IPS-20b (cell line): ENCODE results near the gene DFFB.
A peak's percentile ranks its signal among the peaks of the same experiment; 100 is the strongest.

ENCODE experiments used
- H3K27ac ChIP-seq: one replicate; pipeline ENCODE4 v1.5.1; 2013; ENCODE audit warnings: low read length
- H3K27me3 ChIP-seq: 2 replicates; pipeline ENCODE4 v1.6.1; 2013; ENCODE audit warnings: mild to moderate bottlenecking, low read length, inconsistent platforms; ENCODE audit not compliant: insufficient read depth
- H3K36me3 ChIP-seq: 2 replicates; pipeline ENCODE4 v1.6.1; 2013; ENCODE audit warnings: low read depth, mild to moderate bottlenecking, inconsistent platforms, low read length, moderate library complexity; ENCODE audit not compliant: insufficient read depth
- H3K4me1 ChIP-seq: 2 replicates; pipeline ENCODE4 v1.6.1; 2013; ENCODE audit warnings: mild to moderate bottlenecking, control low read depth, inconsistent platforms, low read length, moderate library complexity; ENCODE audit not compliant: insufficient read depth
- H3K4me3 ChIP-seq: 2 replicates; pipeline ENCODE4 v1.5.1; 2013; ENCODE audit warnings: mild to moderate bottlenecking, low read length, inconsistent platforms
- H3K9ac ChIP-seq: 2 replicates; pipeline ENCODE4 v1.6.1; 2013; ENCODE audit warnings: low read depth, mild to moderate bottlenecking, inconsistent platforms, low read length, moderate library complexity
- H3K9me3 ChIP-seq: 2 replicates; pipeline ENCODE4 v1.6.1; 2013; ENCODE audit warnings: mild to moderate bottlenecking, low read depth, low read length, inconsistent platforms; ENCODE audit not compliant: insufficient read depth

The DFFB gene

GRCh38 chr1:3858231-3858981 is 1.1 kb downstream of the DFFB start:
- Histone ChIP-seq H3K9me3 (no peaks in the 10 kb centered on the region), H3K27ac (no peak overlapping the region), H3K36me3 (no peaks in the 10 kb centered on the region), H3K27me3 (peaks cover 25% of the 10 kb centered on the region), H3K4me1 (peaks cover 7% of the 10 kb centered on the region; the same call in 1 of the 2 replicates), H3K9ac (no peak overlapping the region), H3K4me3 (peak overlapping the region; percentile 93)

GRCh38 chr1:3863231-3863935 is 6.1 kb downstream of the DFFB start:
- Histone ChIP-seq H3K36me3 (no peaks in the 10 kb centered on the region), H3K9ac (no peak overlapping the region), H3K27me3 (peaks cover 11% of the 10 kb centered on the region), H3K4me3 (no peak overlapping the region), H3K9me3 (no peaks in the 10 kb centered on the region), H3K4me1 (peaks cover 7% of the 10 kb centered on the region; the same call in 1 of the 2 replicates), H3K27ac (no peak overlapping the region)

GRCh38 chr1:3864884-3865283 is 7.6 kb downstream of the DFFB start:
- Histone ChIP-seq H3K9ac (no peak overlapping the region), H3K4me1 (no peaks in the 10 kb centered on the region), H3K27me3 (no peaks in the 10 kb centered on the region), H3K9me3 (no peaks in the 10 kb centered on the region), H3K4me3 (no peak overlapping the region), H3K36me3 (no peaks in the 10 kb centered on the region), H3K27ac (no peak overlapping the region)

GRCh38 chr1:3865606-3866160 is 8.4 kb downstream of the DFFB start:
- Histone ChIP-seq H3K27ac (no peak overlapping the region), H3K9ac (no peak overlapping the region), H3K36me3 (no peaks in the 10 kb centered on the region), H3K4me3 (no peak overlapping the region), H3K9me3 (no peaks in the 10 kb centered on the region), H3K27me3 (no peaks in the 10 kb centered on the region), H3K4me1 (no peaks in the 10 kb centered on the region)

- Histone ChIP-seq H3K27me3 (no peaks in the 10 kb centered on the region), H3K9me3 (no peaks in the 10 kb centered on the region), H3K36me3 (no peaks in the 10 kb centered on the region), H3K4me3 (no peak overlapping the region), H3K27ac (no peak overlapping the region), H3K9ac (no peak overlapping the region), H3K4me1 (no peaks in the 10 kb centered on the region)
Measured at GRCh38 chr1:3868464-3869006, 11.3 kb downstream of the DFFB start.

- no peaks in the 10 kb centered on the region for H3K36me3 ChIP-seq
- H3K4me3 ChIP-seq: no peak overlapping the region
- no peak overlapping the region for H3K27ac ChIP-seq
- H3K9ac ChIP-seq: no peak overlapping the region
- H3K27me3 ChIP-seq: no peaks in the 10 kb centered on the region
- H3K9me3 ChIP-seq: no peaks in the 10 kb centered on the region
- H3K4me1 ChIP-seq: no peaks in the 10 kb centered on the region
Measured at GRCh38 chr1:3869751-3870301, 12.6 kb downstream of the DFFB start.

GRCh38 chr1:3871451-3871805 is 14.2 kb downstream of the DFFB start:
- H3K9ac ChIP-seq: no peak overlapping the region
- no peaks in the 10 kb centered on the region for H3K27me3 ChIP-seq
- H3K4me1 ChIP-seq: no peaks in the 10 kb centered on the region
- H3K27ac ChIP-seq: no peak overlapping the region
- H3K4me3 ChIP-seq: no peak overlapping the region
- H3K36me3 ChIP-seq: no peaks in the 10 kb centered on the region
- no peaks in the 10 kb centered on the region for H3K9me3 ChIP-seq

GRCh38 chr1:3872546-3872945 is 15.3 kb downstream of the DFFB start:
- no peak overlapping the region for H3K9ac ChIP-seq

GRCh38 chr1:3874736-3875135 is 17.5 kb downstream of the DFFB start:
- H3K27ac ChIP-seq: no peak overlapping the region
- H3K9me3 ChIP-seq: peaks cover 8% of the 10 kb centered on the region
- H3K27me3 ChIP-seq: no peaks in the 10 kb centered on the region
- no peak overlapping the region for H3K9ac ChIP-seq
- no peaks in the 10 kb centered on the region for H3K4me1 ChIP-seq
- H3K4me3 ChIP-seq: no peak overlapping the region
- H3K36me3 ChIP-seq: no peaks in the 10 kb centered on the region

More at GRCh38 chr1:3872546-3872945, 15.3 kb downstream of the DFFB start:
- no peaks in the 10 kb centered on the region for H3K36me3 ChIP-seq
- H3K27ac ChIP-seq: no peak overlapping the region
- no peaks in the 10 kb centered on the region for H3K4me1 ChIP-seq
- no peaks in the 10 kb centered on the region for H3K27me3 ChIP-seq
- no peaks in the 10 kb centered on the region for H3K9me3 ChIP-seq
- no peak overlapping the region for H3K4me3 ChIP-seq

GRCh38 chr1:3876716-3877115 is 19.4 kb downstream of the DFFB start:
- no peak overlapping the region for H3K4me3 ChIP-seq
- H3K4me1 ChIP-seq: no peaks in the 10 kb centered on the region
- H3K36me3 ChIP-seq: no peaks in the 10 kb centered on the region
- no peak overlapping the region for H3K27ac ChIP-seq
- no peaks in the 10 kb centered on the region for H3K27me3 ChIP-seq
- peaks cover 8% of the 10 kb centered on the region for H3K9me3 ChIP-seq
- H3K9ac ChIP-seq: no peak overlapping the region

- Histone ChIP-seq H3K4me1 (no peaks in the 10 kb centered on the region), H3K4me3 (no peak overlapping the region), H3K27me3 (no peaks in the 10 kb centered on the region), H3K9me3 (peaks cover 8% of the 10 kb centered on the region), H3K9ac (no peak overlapping the region), H3K36me3 (no peaks in the 10 kb centered on the region), H3K27ac (no peak overlapping the region)
Measured at GRCh38 chr1:3879099-3879498, 21.8 kb downstream of the DFFB start.
